GM21786 (cell line): ENCODE measurements around the gene MYT1.

Experiments used
- ATAC-seq: cut with Tn5 transposase; IDR thresholded peaks from one replicate; pipeline ENCODE4 v1.9.1; 2021; ENCODE audit not compliant: unreplicated experiment

The MYT1 gene

DNA sequence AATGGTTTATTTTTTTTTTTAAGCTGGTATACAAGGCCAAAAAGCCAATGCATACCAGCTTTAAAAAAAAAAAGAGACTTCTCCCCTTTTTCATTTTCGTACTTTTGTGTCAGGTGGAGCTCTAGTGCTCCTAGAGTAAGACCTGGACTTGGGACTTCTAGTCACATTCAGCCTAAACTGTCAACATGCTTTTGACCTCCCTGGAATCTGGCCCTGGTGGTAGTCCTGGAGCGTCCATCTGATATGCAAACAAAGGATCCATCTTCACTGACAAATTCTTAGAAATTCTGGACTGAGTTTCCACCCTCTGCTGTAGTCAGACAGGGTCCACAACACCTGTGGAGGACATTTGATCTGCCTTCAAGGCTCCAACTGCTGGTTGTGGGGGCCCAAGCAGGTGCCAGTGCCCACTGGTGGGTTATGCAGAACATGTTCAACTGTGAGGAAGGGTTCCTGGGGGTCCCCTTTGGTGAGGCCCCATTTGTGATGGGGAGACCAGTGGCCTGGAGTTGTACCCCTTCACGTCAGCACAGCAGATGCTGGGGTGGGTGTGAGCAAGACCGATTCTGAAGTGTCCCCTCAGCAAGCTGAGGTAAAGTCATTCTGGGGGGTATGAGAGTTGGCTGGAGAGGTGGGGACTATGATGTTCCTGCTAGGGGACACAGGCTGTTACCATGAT, 78.7 kb downstream of the MYT1 start:
- no peak for ATAC-seq

DNA sequence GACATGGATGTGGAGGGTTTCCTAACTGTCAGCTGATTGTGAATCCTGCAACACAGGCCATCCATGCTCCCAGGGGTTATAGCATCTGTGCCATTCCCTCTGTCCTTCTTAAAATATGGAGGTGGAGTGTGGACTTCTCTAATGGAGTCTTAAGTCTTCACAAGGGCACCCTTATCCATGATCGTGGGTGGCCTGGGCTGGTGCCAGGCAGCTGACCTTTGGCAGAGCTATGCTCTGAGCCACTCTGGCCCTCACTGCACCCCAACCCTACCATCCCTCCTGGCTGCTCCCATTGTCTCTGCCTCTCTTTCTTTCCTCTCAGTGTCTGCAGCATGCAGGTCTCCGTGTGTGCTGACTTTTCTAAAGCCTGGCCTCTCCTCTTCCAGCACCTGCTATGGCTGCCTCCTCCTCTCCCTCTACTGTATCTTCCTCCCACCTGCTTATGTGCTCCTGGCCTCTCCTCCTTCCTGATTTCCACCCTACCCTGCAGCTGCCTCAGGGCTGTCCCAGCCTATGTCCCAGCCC, 80.1 kb downstream of the MYT1 start:
- no peak for ATAC-seq

DNA sequence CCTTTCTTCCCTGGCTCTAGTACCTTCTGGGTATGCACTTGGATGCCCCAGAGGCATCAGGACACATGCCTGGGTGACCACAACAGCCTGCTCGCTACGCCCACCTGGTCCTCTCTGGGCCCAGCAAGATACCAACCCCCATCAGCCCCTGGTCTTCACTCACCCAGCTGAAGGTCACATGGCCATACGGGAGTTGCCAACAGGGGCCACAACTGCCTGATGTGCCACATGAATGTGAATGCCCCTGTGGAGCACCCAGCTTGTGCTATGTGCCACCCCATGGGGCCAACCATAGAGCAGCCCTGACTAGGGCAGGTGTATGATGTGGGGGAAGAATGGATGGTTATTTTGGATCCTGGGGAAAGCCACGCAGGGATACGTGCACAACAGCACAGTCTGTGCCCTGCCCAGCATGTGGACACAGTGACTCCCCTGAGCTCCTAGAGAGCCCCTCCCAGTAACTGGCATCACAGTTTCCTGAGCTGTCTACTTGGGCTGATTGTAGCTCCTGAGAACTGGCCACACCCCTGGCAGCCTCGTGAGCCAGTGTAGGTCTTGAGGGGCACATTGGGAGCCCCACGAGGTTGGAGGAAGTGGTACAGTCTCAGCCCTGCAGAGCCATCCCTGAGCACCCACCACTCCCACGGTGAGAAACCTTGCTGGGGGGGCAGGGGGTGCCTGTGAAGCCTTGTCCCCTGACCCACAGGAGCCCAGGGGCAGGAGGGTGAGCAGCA, 80.8 kb downstream of the MYT1 start:
- no peak for ATAC-seq

DNA sequence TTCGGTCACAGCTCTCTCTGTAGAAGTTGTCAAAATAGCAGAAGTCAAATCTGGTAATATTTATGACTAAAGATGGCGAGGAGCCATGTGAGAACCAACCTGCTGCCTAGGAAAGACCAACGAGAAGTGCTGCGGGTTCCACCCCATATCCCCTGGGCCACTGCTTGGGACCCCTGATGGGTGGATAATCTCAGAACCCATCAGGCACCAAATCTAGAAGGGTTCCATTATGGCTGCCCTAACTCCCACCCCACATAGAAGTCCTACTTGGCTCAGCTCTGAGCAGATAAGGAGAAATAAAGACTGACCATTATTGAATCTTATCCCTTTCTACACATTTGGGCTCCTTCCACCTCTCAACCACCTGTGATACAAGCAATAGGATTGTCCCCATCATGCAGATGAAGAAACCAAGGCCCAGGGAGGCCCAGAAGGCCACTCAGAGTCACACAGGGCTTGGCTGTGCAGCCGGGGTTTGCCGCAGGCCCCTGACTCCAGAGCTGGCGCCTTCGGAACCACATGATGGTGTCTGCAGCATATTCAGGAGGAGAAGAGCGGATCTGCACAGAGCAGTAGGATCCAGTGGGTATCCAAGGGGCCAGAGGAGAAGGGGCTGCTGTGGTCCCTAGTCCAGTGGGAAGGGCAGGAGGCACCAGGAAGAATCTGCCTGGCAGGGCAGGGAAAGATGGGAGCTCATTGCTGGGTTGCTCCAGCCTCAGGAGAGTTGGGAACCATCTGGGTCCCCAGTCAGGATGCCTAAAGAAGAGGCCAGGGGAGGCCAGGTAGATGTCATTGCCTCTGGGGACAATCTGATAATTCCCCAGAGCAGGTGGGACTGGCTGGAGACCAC, 81.7 kb downstream of the MYT1 start:
- no peak for ATAC-seq

DNA sequence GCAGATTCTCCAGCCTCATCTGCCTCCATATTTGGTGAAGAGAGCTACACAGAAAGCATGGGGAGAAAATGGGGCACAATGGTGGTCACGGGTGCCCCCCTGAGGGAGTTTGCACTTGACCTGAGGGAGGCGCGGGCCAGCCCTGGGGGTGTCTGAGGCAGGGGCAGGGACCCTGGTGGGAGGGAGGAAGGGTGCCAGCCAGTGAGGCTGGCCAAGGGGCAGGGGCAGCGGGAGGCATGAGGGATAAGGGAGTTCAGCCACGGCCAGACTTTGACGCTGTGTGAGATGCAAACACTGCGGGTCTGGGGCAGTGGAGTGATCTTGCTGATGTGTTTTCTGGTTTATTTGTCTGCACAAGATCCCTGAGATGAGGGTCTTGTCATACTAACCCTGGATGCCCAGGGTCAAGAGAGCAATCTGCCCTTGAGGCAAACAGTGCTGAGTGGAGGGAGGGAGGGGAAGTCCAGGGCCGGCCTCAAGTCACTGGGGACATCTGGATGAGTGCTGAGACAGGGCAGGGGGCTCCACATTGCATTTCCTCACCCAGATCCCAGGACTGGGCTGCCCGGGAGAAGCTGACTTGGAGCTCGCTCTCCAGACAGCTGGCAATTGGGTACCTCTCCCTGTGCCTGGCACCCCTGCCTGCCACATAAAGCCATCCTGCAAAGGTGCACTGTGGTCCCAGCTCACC, 82.5 kb downstream of the MYT1 start:
- ATAC-seq = no peak

DNA sequence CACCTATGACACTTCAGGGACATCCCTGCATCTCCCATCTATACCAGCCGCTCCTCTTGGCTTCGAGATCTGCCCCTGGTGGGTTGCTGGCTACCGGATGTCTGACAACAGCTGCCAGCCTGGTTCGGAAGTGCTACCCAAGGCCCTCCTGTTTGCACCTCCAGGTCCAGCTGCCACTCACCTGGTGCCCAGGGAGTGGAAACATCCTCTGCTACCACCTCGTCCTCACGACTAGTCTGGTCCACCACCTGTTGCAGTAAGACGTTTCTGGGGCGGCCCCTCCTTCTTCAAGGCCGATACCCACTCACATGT, 83.0 kb downstream of the MYT1 start:
- no peak for ATAC-seq

DNA sequence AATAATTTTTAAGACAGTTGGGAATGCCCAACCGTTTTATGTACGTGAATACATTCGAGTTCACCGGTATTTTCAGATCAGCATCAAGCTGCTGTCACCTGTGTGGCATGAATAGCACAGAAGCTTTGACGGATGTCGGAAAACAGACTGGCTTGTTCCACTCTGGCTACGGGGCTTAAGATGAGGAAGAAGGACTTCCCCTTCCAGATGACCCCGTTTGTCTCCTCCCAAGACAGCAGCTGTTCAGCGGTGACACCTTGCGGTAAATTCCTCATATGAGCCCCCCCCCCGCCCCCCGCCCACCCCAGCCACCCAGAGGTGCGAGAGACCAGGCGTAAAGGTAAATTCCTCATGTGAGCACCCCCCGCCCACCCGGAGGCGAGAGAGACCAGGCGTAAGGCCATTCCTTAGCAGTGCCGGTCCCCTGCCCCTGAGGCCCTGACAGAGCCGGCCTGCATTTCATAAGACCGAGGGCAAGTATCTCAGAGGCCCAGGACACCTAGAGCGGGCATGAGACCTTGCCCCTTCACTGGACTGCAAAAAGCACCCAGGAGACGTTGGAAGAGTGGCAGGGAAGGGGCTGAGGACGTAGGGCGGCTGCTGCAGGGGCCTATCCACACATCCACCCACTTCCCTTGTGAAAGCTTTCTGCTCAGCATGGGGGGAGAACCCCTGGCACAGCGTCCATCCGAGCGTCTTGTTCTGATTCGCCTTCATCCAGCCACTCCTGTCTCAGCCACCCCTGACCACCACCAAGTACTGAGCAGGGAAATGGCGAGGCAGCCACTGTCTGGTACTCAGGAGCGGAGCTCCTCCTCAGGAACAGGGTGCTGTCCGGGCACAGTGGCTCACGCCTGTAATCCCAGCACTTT, 84.0 kb downstream of the MYT1 start:
- ATAC-seq = no peak

DNA sequence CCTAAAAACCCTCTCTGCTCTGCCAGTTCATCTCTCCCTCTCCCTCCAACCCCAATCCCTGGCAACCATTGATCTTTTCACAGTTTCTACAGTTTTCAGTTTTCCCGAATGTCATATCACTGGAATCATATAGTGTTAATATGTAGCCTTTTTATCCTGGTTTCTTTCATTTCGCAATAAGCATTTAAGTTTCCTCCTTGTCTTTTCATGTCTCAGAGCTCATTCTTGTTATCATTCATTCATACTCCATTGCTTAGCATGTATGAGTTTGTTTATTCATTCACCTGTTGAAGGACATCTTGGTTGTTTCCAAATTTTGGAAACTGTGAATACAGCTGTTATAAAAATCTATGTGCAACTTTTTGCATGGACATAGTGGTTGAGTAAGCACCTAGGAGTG, 85.8 kb downstream of the MYT1 start:
- ATAC-seq = no peak

DNA sequence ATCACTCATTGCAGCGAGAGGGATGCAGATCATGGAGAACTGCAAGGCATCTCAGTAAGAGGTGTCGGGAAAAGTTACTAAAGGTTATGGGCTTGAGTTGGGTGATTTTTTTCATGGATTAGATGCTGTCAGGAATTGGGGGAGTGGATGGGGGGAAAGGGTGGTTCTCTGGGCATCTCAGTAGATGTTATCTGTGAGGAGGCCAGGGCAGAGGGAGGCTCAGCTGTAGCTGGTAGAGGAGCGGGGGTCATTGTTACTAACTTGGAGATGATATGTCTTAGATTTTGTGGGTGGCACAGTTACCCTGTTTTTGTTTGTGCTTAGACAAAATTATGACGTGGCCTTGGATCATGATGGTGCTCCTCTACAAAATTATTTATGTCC, 88.7 kb downstream of the MYT1 start:
- ATAC-seq = no peak

DNA sequence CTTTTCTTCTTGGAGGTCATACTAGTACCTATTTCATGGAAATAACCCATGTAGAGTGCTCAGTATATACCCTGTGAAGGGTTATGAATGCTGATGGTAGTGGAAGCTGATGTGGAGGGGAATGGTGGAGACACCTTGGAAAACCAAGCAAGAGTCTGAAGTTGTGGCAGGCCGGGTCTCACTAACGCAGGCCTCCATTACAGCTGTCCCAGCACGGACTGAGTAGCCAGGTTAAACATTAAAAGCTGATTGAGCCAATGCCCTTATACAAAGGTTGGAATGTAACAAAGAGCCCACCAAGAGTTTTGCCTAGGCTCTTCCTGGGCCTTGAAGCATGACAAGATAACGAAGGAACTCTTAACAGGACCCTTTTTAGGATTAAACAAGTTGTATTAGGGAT, 89.2 kb downstream of the MYT1 start:
- ATAC-seq = no peak

DNA sequence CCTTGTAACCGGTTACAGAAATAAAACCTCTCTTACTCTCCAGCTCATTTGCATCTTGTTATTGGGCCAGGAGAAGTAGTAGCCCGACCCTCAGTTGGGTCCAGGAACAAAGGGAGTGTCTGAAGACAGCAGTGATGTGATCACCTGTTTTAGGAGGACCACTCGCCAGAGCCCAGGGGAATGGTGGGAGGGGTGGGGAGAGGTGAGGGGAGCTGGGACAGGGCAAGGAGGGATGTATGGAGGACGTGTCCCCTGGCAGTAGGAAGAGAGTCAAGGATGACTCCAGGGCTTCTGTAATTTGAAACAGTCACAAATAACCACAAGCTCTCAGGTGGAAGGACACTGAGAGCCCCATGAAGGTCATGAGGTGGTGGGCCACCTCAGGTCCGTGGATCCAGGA, 89.9 kb downstream of the MYT1 start:
- ATAC-seq = no peak

DNA sequence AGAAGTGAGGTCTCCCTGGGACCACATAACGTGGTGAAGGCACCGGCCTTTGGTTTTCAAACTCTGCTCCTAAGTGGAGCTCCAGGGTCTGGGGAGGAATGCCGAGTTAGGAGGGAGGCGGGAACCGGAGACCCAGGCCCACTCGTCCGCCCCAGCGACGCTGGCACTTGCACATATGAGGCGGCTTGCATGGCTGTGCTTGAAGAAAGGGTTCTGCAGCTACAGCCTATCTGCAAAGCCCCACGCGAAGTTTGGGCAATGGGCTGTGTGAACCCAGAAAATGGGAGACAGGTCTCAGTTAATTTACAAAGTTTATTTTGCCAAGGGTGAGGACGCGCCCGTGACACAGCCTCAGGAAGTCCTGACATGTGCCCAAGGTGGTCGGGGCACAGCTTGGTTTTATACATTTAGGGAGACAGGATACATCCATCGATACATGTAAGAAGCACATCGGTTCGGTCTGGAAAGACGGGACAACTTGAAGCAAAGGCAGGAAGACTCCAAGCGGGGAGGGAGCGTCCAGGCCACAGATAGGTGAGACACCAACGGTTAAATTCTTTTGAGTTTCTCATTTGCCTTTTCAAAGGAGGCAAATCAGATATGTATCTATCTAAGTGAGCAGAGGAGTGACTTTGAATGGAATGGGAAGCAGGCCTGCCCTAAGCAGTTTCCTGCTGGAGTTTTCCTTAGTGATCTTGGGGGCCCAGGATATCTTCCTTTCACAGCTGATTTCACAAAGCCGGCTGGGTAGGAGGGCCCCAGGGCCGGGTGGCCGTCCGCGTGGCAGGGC, 90.5 kb downstream of the MYT1 start:
- no peak for ATAC-seq

DNA sequence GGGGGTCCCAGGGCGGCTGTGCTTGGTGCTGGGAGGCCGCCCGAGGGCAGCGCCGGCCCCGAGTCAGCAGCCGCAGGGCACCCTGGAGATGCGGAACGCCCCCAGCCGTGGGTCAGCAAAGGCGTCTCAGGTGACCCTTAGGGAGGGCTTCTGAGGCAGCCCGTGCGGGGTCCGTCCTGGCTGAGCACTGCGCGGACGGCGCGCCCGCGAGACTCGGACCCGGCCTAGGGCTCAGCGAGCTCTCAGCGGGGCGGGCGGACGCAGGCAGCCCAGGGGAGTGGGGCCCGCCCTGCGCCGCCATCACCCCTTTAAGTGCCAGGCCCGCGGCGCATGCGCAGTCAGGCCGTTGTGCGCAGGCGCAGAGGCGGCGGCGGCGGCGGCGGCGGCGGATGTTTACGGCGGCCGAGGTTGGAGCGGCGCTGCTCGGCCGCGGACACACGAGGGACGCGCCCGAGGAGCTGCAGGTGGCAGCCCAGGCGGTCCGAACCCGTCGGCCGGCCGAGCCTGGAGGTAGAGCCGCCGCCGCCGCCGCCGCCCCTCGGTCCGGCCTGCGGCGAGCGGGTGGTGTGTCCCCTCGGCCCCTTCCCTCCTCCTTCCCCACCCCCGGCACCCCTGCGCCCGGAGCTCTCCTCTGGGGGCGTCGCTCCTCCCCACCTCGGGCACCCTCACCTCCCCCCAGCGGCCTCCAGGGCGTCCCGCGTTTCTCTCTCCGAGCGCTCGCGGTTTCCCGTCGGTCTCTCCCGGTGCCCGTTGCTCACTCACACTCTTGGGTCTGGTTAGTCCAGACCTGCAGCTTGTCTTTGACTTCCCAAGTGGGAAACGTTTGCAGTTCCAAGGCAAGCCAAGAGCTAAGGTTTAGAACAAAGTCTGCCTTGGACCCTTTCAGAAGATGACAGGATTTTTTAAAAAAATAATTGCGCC, 91.4 kb downstream of the MYT1 start, which contains the start of gene PCMTD2:
Gene PCMTD2 (plus strand): TSS at position 388 of the 921 bp plus-strand sequence. CDS start 4,218 bp downstream, outside the sequence.
- peak; percentile 81 for ATAC-seq

DNA sequence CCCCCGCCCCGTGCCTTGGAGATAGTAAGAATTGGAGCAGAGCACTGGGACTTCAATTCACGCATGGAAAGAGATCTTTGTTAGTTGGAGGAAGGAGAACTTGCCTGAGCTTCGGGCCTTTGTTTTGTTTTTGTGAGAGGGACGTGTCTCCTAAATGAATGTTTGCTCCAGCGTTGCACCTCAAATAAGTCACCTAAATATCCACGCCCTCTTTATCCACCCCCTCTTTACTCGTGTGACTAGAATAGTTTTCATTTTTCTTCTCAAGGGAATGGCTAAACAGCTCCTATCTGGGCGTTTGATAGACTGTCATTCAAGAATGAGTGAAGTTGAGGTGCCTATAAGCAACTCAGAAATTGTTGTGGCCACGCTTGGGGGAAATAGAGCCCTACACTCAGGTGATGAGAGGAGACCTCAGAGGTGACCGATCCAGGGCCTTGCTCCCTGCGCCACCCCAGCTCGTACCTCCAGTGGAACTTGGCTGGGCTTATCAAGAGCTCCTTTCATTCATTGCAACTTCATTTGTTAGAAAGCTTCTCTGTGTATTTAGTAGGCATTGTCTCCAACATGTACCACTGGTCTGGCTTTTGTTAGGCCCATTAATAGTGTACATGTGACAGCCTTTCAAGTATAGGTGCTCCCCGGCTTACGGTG, 92.2 kb downstream of the MYT1 start:
- no peak for ATAC-seq

DNA sequence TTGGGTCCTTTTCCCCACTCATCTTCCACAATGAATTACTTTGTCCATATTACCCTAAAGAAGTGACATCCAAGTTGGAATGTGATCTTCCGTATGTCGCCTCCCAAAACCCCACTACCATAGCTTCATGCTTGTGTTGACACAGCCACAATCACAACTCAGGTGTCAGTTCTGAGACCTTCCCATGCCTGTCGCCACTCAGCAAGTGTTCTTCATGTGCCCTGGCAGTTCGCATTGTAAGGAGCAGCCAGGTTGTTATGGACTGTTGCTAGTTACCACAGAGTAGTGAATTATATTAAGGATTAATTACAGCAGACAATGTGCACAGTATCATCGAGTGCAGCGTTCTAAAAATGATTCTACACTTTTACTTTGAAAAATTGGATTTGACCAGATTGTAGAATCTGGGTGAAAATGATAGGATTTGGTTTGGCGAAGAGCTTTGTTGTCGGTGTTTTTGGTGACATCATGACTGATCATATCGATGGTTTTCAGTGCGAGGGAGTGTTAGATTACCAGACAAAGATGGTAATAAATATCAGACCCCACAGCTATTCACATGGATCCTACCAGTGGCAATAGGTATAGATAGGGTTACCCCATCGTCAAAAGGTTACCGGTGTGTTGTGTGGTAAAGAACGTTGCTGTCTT, 93.0 kb downstream of the MYT1 start:
- no peak for ATAC-seq

DNA sequence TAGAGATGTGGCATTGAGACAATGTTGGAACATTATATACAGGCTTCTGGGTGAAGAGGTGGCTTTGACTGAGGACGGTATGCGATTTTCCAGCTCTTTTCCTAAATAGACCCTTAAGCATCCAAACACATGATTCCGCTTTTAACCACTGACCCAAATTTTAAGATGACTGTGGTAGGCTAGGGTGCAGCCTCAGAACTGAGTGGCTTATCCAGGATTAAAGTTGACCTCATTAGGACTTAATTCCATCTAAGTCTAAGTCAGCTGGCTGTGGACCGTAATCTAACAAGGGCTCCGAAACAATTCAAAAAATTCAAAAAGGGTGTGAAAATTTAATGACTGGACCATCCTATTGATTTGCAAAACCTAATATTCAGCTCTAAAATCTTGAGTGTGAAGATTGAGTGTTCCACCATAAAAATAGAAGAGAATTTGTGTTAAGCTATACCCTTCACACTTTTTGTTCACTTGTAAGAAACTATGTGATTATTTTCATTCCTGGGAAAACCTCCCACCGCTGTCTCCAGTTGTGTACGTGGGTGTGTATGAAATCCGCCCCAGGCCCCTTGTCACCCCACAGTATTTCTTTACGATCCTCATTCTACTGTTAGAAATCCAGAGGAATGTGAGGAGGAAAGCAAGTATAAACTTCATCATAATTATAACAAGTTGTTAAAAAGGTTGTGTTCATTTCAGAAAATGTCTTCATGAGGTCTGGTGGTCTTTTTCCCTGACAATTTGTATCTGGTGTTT, 94.0 kb downstream of the MYT1 start:
- ATAC-seq = no peak

DNA sequence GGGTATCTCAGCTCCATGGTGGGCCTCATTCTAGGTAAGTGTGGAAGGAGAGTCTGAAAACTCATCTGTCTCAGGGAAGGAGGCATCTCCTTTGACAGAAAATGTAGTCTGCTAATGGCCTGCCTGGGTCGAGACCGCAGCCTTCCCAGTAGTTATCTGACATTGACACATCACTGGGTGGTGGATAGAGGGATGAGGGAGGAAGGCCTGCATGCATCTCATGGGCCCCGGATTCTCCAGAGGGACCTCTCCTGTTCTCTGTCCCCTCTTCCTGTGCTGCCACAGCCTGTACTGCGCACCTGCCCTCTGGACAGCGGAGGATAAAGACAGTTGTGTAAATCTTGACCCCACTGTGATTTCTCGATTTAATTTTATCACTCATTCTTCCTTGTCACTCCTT, 96.0 kb downstream of the MYT1 start:
- ATAC-seq = no peak
